Stimulated activated CD4-positive, alpha-beta T cell treated with anti-CD3 and anti-CD28 coated beads, Interleukin-2, amount 100 ng/mL, for 4 hours (primary cell): Measurements from ENCODE around the gene SPRYD7.
"Not testable (repeated sequence)": the region's sequence is repeated elsewhere in the genome, so short reads cannot be mapped to it uniquely, and the experiment has no call there.

Experiments used
- DNase-seq: peaks from one replicate; pipeline ENCODE4 v3.0.0-alpha.2; 2020; ENCODE audit warnings: low read depth

Gene SPRYD7

GRCh38 chr13:49936075-49936967 lies at the start of gene SPRYD7:
TSS of gene SPRYD7 (minus strand) at chr13:49936340. CDS start at chr13:49936235, 105 bp downstream.
- DNase-seq, result peak; percentile 87

- DNase-seq, result no peak
These were observed 49.0 kb upstream of the SPRYD7 start for GRCh38 chr13:49985129-49985528.

- DNase-seq, result no peak
These were observed 44.1 kb upstream of the SPRYD7 start for GRCh38 chr13:49980266-49980665.

- no peak for DNase-seq
These were observed 41.9 kb upstream of the SPRYD7 start for GRCh38 chr13:49977992-49978391.

GRCh38 chr13:49976314-49977258 lies 40.4 kb upstream of the SPRYD7 start:
- DNase-seq, result peak; percentile 65

GRCh38 chr13:49975826-49976225 lies 39.7 kb upstream of the SPRYD7 start:
- no peak for DNase-seq

- DNase-seq, result no peak
These were observed 36.6 kb upstream of the SPRYD7 start for GRCh38 chr13:49972709-49973108.

GRCh38 chr13:49967456-49967855 lies 31.3 kb upstream of the SPRYD7 start:
- no peak for DNase-seq

GRCh38 chr13:49958321-49958720 lies 22.2 kb upstream of the SPRYD7 start:
- DNase-seq, result no peak

- no peak for DNase-seq
These were observed 20.0 kb upstream of the SPRYD7 start for GRCh38 chr13:49956131-49956530.

- no peak for DNase-seq
These were observed 18.7 kb upstream of the SPRYD7 start for GRCh38 chr13:49954674-49955455.

- no peak for DNase-seq
These were observed 17.4 kb upstream of the SPRYD7 start for GRCh38 chr13:49953560-49953959.

- DNase-seq, result no peak
These were observed 15.8 kb upstream of the SPRYD7 start for GRCh38 chr13:49951754-49952535.

- not testable (repeated sequence) for DNase-seq
These were observed 12.7 kb upstream of the SPRYD7 start for GRCh38 chr13:49948777-49949270.

- DNase-seq, result no peak
These were observed 3.2 kb upstream of the SPRYD7 start for GRCh38 chr13:49939321-49939720.

- no peak for DNase-seq
These were observed 2.8 kb upstream of the SPRYD7 start for GRCh38 chr13:49938921-49939320.

- no peak for DNase-seq
These were observed 2.2 kb upstream of the SPRYD7 start for GRCh38 chr13:49938314-49938713.

- no peak for DNase-seq
These were observed 781 bp upstream of the SPRYD7 start for GRCh38 chr13:49936968-49937273.

GRCh38 chr13:49935171-49936074 lies 717 bp downstream of the SPRYD7 start:
- peak; percentile 1 for DNase-seq

- no peak for DNase-seq
These were observed 2.6 kb downstream of the SPRYD7 start for GRCh38 chr13:49933511-49933910.
